A673 (cell line): ENCODE data around the gene NLRP1. TPM values are rescaled to one million over a fixed set of nuclear protein-coding genes. Genes with fewer than 3 reads are reported as not detected.

Experiments used
- BruUV-seq: library from RNA; stranded (reverse); fragments of 400-500 nt; replicated peaks from 2 replicates; lab custom pipeline; 2021; lab: Mats Ljungman, UMichigan
- CTCF ChIA-PET: fragments of 300-600 bp; sonication (Branson Sonifier 250); formaldehyde crosslinking; loops from one replicate; lab custom pipeline; 2022; ENCODE audit warnings: antibody characterized with exemption; lab: Charles Lee
- POLR2A ChIA-PET: fragments of 300-600 bp; sonication (Branson Sonifier 250); formaldehyde crosslinking; loops from one replicate; lab custom pipeline; 2022; ENCODE audit warnings: antibody characterized with exemption; ENCODE audit not compliant: low non-redundant PET; lab: Charles Lee
- DNase-seq: peaks from one replicate; pipeline ENCODE4 v3.0.0-alpha.2; 2015; ENCODE audit warnings: low spot score
- H3K27ac ChIP-seq: fragments of 200-600 bp; sonication (generic); 2 replicates; pipeline ENCODE4 v1.5.1; 2016; ENCODE audit warnings: mixed run types, low read depth, mild to moderate bottlenecking, mixed read lengths, antibody characterized with exemption, low read length; ENCODE audit not compliant: poor library complexity, severe bottlenecking
- H3K27me3 ChIP-seq: fragments of 200-600 bp; sonication (generic); replicated peaks from 2 replicates; pipeline ENCODE4 v1.6.1; 2017; ENCODE audit warnings: mixed run types, low read depth, mild to moderate bottlenecking, mixed read lengths, antibody characterized with exemption, low read length; ENCODE audit not compliant: insufficient read depth, poor library complexity
- H3K36me3 ChIP-seq: fragments of 200-600 bp; sonication (generic); 2 replicates; pipeline ENCODE4 v1.6.1; 2016; ENCODE audit warnings: mixed run types, mild to moderate bottlenecking, mixed read lengths, antibody characterized with exemption, low read length; ENCODE audit not compliant: insufficient read depth, poor library complexity, severe bottlenecking
- H3K4me1 ChIP-seq: fragments of 200-600 bp; sonication (generic); 2 replicates; pipeline ENCODE4 v1.6.1; 2017; ENCODE audit warnings: mixed run types, mild to moderate bottlenecking, mixed read lengths, antibody characterized with exemption, low read length; ENCODE audit not compliant: insufficient read depth, poor library complexity, severe bottlenecking
- H3K4me3 ChIP-seq: fragments of 200-600 bp; sonication (generic); 2 replicates; pipeline ENCODE4 v1.5.1; 2016; ENCODE audit warnings: low read depth, mixed run types, mild to moderate bottlenecking, mixed read lengths, low read length; ENCODE audit not compliant: poor library complexity, severe bottlenecking
- H3K9me3 ChIP-seq: fragments of 200-600 bp; sonication (generic); 2 replicates; pipeline ENCODE4 v1.6.1; 2016; ENCODE audit warnings: mixed run types, low read depth, mild to moderate bottlenecking, mixed read lengths, antibody characterized with exemption, low read length; ENCODE audit not compliant: poor library complexity, severe bottlenecking
- EZH2 ChIP-seq: fragments of 200-600 bp; sonication (generic); IDR thresholded peaks from 2 replicates; pipeline ENCODE4 v1.6.1; 2017; ENCODE audit warnings: borderline replicate concordance, low read depth, mild to moderate bottlenecking, mixed read lengths, antibody characterized with exemption, low read length; ENCODE audit not compliant: poor library complexity, severe bottlenecking
- intact Hi-C: fragments of 100-400 bp; cut with micrococcal nuclease; formaldehyde crosslinking; loops from one replicate; pipeline ENCODE4 v1.10.0; 2022; ENCODE audit not compliant: unreplicated experiment
- total RNA-seq: library from RNA; stranded (reverse); gene quantifications from 2 replicates; pipeline ENCODE4 v1.2.3, GENCODE V29; 2021
- TF ChIP-seq, protein P1 (sequence below): fragments of 300-800, 200-600 bp; sonication (generic); conservative IDR thresholded peaks from 2 replicates; pipeline ENCODE4 v1.5.1; 2017; ENCODE audit warnings: low read depth, mild to moderate bottlenecking, antibody characterized with exemption, low read length, moderate library complexity, mixed read lengths

NLRP1 gene
- total RNA-seq, 1 experiment from 2014 or later: 5.2 TPM

DNA sequence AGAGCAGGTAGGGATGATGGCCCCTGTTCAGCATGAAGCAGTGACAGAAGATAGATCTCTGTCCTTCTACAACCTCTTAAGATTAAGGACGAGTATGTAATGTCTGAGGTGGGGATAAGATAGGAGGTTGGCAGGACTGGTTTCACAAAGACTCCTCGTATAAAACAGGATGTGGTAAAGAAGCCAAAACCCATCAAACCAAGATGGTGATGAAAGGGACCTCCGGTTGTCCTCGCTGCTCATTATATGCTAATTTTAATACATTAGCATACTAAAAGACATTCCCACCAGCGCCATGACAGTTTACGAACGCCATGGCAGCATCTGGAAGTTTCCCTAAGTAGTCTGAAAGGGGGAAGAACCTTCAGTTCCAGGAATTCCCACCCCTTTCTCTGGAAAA lies 70.7 kb downstream of the NLRP1 start:
- Histone ChIP-seq H3K27me3 (no peaks in the 10 kb centered on the region), H3K4me3 (no peak overlapping the region), H3K9me3 (no peaks in the 10 kb centered on the region), H3K4me1 (no peaks in the 10 kb centered on the region), H3K36me3 (no peaks in the 10 kb centered on the region), H3K27ac (no peak overlapping the region)
- intact Hi-C loops: no loop called here
- CTCF ChIA-PET: no interaction called here
- DNase-seq: no peak
- POLR2A ChIA-PET: interaction anchor here (0.5 kb wide), 1 partner anchor 137 kb away, joined by 5 read pairs; no protein-coding TSS in a partner anchor
- BruUV-seq: no TSS peak
- TF ChIP-seq, protein P1, sequence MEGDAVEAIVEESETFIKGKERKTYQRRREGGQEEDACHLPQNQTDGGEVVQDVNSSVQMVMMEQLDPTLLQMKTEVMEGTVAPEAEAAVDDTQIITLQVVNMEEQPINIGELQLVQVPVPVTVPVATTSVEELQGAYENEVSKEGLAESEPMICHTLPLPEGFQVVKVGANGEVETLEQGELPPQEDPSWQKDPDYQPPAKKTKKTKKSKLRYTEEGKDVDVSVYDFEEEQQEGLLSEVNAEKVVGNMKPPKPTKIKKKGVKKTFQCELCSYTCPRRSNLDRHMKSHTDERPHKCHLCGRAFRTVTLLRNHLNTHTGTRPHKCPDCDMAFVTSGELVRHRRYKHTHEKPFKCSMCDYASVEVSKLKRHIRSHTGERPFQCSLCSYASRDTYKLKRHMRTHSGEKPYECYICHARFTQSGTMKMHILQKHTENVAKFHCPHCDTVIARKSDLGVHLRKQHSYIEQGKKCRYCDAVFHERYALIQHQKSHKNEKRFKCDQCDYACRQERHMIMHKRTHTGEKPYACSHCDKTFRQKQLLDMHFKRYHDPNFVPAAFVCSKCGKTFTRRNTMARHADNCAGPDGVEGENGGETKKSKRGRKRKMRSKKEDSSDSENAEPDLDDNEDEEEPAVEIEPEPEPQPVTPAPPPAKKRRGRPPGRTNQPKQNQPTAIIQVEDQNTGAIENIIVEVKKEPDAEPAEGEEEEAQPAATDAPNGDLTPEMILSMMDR: no peak
- TF ChIP-seq EZH2: no peak

DNA sequence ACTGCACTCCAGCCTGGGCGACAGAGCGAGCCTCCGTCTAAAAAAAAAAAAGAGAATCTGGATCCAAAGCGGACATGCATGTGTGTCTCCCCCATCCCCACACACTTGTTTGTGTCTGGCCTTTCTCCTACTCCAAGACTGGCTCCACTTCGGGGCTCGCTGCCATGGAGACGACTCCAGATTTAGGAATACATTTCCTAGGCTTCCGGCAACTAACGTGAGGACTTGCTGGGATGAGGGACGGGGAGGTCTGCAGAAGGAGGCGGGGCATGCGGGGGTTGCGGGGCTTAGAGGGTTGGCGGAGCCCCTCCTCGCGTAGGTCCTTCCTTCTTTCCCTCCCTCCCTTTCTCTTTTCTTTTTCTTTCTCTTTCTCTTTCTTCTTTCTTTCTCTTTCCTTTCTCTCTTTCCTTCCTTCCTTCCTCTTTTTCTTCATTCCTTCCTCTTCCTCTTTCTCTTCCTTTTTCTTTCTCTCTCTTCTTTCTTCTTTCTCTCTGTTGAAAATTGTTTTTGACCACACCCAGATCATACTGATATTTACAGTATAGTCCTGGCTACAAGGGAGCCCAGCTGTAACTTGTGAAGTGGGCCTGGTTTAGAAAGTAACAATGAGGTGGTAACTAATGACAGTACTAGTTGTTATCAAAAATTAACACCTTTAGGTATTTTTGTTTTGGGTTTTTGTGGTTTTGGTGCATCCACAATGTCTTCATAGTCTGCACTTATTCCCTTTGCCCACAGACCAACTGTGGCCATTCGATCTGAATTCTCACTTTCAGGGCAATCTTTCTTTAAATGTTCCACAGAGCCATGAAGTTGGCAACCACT lies 72.7 kb downstream of the NLRP1 start:
- Histone ChIP-seq H3K4me3 (no peak overlapping the region), H3K27ac (no peak overlapping the region), H3K27me3 (no peaks in the 10 kb centered on the region), H3K4me1 (no peaks in the 10 kb centered on the region), H3K9me3 (no peaks in the 10 kb centered on the region), H3K36me3 (no peaks in the 10 kb centered on the region)
- intact Hi-C loops: no loop called here
- TF ChIP-seq EZH2: no peak
- TF ChIP-seq, protein P1: no peak
- no peak for DNase-seq
- POLR2A ChIA-PET: no interaction called here
- CTCF ChIA-PET: no interaction called here
- no TSS peak for BruUV-seq

DNA sequence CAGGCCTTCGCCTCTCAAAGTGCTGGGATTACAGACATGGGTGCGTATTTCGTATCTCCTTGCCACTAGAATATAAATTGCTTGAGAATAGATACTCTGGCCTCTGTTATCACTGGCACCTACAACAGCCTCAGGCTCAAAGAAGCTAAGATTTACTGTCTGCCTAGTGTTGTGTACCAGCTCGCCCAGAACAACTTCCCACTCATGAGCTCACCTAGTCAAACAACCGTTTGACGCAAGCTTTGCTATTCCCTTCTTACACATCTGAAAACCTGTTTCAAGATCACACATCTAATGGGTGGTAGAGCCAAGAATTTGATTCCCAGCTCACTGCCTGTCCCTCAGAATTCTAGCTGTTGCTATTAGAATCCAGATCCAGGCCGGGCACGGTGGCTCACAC lies 73.5 kb downstream of the NLRP1 start:
- Histone ChIP-seq H3K9me3 (no peaks in the 10 kb centered on the region), H3K4me3 (no peak overlapping the region), H3K27ac (no peak overlapping the region), H3K4me1 (no peaks in the 10 kb centered on the region), H3K27me3 (no peaks in the 10 kb centered on the region), H3K36me3 (no peaks in the 10 kb centered on the region)
- POLR2A ChIA-PET: no interaction called here
- no peak for DNase-seq
- CTCF ChIA-PET: no interaction called here
- intact Hi-C loops: no loop called here
- TF ChIP-seq EZH2: no peak
- TF ChIP-seq, protein P1: no peak
- BruUV-seq: no TSS peak
